Ishikawa (cell line): ENCODE data around the gene SGMS1.

ENCODE experiments used
- CEBPB ChIP-seq: IDR thresholded peaks from 2 replicates; pipeline ENCODE4 v1.6.1; 2012
- CREB1 ChIP-seq: IDR thresholded peaks from 2 replicates; pipeline ENCODE4 v1.6.1; 2012; ENCODE audit warnings: low read depth
- EGR1 ChIP-seq: IDR thresholded peaks from 2 replicates; pipeline ENCODE4 v1.6.1; 2012
- EP300 ChIP-seq: IDR thresholded peaks from 2 replicates; pipeline ENCODE4 v1.6.1; 2012; ENCODE audit warnings: borderline replicate concordance
- FOXM1 ChIP-seq: IDR thresholded peaks from 2 replicates; pipeline ENCODE4 v1.6.1; 2012; ENCODE audit warnings: low read depth, borderline replicate concordance
- NFIC ChIP-seq: IDR thresholded peaks from 2 replicates; pipeline ENCODE4 v1.6.1; 2012
- RAD21 ChIP-seq: IDR thresholded peaks from 2 replicates; pipeline ENCODE4 v1.6.1; 2012; ENCODE audit warnings: low read depth
- TAF1 ChIP-seq: IDR thresholded peaks from 2 replicates; pipeline ENCODE4 v1.6.1; 2012; ENCODE audit warnings: low read depth, mild to moderate bottlenecking
- TCF12 ChIP-seq: IDR thresholded peaks from 2 replicates; pipeline ENCODE4 v1.6.1; 2012; ENCODE audit warnings: low read depth
- TEAD4 ChIP-seq: IDR thresholded peaks from 2 replicates; pipeline ENCODE4 v1.6.1; 2012
- YY1 ChIP-seq: IDR thresholded peaks from 2 replicates; pipeline ENCODE4 v1.6.1; 2012; ENCODE audit warnings: low read depth
- ZBTB7A ChIP-seq: IDR thresholded peaks from 2 replicates; pipeline ENCODE4 v1.6.1; 2012; ENCODE audit warnings: low read depth
- TF ChIP-seq, protein P1 (sequence below): IDR thresholded peaks from 2 replicates; pipeline ENCODE4 v1.6.1; 2012
- TF ChIP-seq, protein P2 (sequence below): IDR thresholded peaks from 2 replicates; pipeline ENCODE4 v1.6.1; 2012
- TF ChIP-seq, protein P3 (sequence below): IDR thresholded peaks from 2 replicates; pipeline ENCODE4 v1.6.1; 2012; ENCODE audit warnings: low read depth, mild to moderate bottlenecking

SGMS1 gene

GRCh38 chr10:50511492-50512213 is 112.1 kb downstream of the SGMS1 start:
- TF ChIP-seq TAF1: no peak
- TF ChIP-seq, protein P1, sequence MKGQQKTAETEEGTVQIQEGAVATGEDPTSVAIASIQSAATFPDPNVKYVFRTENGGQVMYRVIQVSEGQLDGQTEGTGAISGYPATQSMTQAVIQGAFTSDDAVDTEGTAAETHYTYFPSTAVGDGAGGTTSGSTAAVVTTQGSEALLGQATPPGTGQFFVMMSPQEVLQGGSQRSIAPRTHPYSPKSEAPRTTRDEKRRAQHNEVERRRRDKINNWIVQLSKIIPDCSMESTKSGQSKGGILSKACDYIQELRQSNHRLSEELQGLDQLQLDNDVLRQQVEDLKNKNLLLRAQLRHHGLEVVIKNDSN: no peak
- TF ChIP-seq, protein P2, sequence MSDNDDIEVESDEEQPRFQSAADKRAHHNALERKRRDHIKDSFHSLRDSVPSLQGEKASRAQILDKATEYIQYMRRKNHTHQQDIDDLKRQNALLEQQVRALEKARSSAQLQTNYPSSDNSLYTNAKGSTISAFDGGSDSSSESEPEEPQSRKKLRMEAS: no peak
- TF ChIP-seq, protein P3, sequence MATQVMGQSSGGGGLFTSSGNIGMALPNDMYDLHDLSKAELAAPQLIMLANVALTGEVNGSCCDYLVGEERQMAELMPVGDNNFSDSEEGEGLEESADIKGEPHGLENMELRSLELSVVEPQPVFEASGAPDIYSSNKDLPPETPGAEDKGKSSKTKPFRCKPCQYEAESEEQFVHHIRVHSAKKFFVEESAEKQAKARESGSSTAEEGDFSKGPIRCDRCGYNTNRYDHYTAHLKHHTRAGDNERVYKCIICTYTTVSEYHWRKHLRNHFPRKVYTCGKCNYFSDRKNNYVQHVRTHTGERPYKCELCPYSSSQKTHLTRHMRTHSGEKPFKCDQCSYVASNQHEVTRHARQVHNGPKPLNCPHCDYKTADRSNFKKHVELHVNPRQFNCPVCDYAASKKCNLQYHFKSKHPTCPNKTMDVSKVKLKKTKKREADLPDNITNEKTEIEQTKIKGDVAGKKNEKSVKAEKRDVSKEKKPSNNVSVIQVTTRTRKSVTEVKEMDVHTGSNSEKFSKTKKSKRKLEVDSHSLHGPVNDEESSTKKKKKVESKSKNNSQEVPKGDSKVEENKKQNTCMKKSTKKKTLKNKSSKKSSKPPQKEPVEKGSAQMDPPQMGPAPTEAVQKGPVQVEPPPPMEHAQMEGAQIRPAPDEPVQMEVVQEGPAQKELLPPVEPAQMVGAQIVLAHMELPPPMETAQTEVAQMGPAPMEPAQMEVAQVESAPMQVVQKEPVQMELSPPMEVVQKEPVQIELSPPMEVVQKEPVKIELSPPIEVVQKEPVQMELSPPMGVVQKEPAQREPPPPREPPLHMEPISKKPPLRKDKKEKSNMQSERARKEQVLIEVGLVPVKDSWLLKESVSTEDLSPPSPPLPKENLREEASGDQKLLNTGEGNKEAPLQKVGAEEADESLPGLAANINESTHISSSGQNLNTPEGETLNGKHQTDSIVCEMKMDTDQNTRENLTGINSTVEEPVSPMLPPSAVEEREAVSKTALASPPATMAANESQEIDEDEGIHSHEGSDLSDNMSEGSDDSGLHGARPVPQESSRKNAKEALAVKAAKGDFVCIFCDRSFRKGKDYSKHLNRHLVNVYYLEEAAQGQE: no peak
- TF ChIP-seq CEBPB: no peak
- no peak for TF ChIP-seq CREB1
- no peak for TF ChIP-seq FOXM1
- TF ChIP-seq NFIC: no peak
- TF ChIP-seq TCF12: no peak
- TF ChIP-seq YY1: no peak
- TF ChIP-seq RAD21: no peak
- TF ChIP-seq TEAD4: no peak
- no peak for TF ChIP-seq ZBTB7A
- TF ChIP-seq EGR1: no peak
- no peak for TF ChIP-seq EP300

DNA sequence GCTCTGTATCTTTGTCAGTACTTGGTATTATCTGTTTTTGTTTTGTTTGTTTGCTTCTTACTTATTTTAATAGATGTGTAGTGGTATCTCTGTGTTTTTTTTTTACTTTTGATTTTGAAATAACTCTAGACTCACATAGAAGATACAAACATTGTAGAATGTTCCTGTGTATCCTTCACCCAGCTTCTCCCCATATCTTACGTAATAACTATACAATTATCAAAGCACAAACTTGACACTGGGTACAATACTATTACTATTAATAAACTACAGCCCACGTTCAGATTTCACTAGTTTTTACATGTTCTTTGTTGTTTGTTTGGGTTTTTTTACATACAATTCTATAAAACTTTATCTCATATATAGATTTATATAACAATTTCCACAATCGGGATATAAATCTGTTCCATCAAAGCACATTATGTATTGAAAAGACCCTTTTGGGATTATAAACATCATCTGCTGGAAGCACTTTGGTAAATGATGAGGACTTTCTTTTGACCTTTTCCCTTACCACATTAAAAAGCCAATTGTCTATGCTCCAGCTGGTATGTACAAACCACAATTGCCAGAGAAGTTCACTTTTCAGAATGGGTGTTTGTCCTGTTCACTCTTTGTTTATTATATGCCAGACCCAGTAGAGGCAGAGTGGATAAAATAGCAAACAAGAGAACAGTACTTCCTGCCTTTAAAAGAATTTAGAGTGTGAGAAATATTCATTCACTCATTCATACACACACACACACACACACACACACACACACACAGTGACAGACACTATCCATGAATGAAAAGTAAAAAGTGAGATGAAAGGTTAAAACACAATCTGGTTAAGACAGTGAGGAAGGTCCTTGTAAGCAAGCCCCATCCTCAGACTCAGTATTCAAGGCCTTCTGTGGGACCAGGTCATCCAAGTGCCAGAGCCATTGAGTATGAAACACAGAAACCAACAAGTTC is 113.0 kb downstream of the SGMS1 start:
- no peak for TF ChIP-seq YY1
- TF ChIP-seq NFIC: no peak
- TF ChIP-seq EGR1: no peak
- TF ChIP-seq CEBPB: no peak
- no peak for TF ChIP-seq TEAD4
- TF ChIP-seq, protein P1: no peak
- TF ChIP-seq, protein P3: no peak
- TF ChIP-seq, protein P2: no peak
- no peak for TF ChIP-seq FOXM1
- TF ChIP-seq RAD21: no peak
- TF ChIP-seq TAF1: no peak
- no peak for TF ChIP-seq TCF12
- no peak for TF ChIP-seq CREB1
- no peak for TF ChIP-seq EP300

- TF ChIP-seq FOXM1 (no peak), YY1 (no peak), NFIC (no peak), TCF12 (no peak), EGR1 (no peak), CEBPB (no peak), TEAD4 (no peak), CREB1 (no peak), TAF1 (no peak), RAD21 (no peak)
- TF ChIP-seq, protein P3: no peak
- TF ChIP-seq, protein P1: no peak
- TF ChIP-seq, protein P2: no peak
Measured at GRCh38 chr10:50508315-50509051, 115.3 kb downstream of the SGMS1 start.
